IMR-90 (cell line): ENCODE results near the gene CFAP157. TPM values are rescaled to one million over a fixed set of nuclear protein-coding genes. Genes with fewer than 3 reads are reported as not detected.

ENCODE experiments used
- polyA plus RNA-seq, 3 experiments: library from polyadenylated mRNA; depleted of rRNA; stranded (reverse); fragments of >200 nt; gene quantifications; 2 replicates each; pipeline ENCODE4 v1.2.3, GENCODE V29; 2012; ENCODE audit warnings: low replicate concordance in 1 of 3
- total RNA-seq: library from RNA; depleted of rRNA; stranded (reverse); fragments of >200 nt; gene quantifications from 2 replicates; pipeline ENCODE4 v1.2.3, GENCODE V29; 2012; rRNA removed

The CFAP157 gene
- total and polyA plus RNA-seq, 2 of the 4 experiments (the other 2 are of a cell fraction) = not detected

Other genes starting within 250 kb of the CFAP157 start
- gene STXBP1, start 94.7 kb upstream of the CFAP157 start, total RNA-seq = 15.8 and 18.9 TPM in 2 replicates
- gene STXBP1, start 94.7 kb upstream of the CFAP157 start, polyA plus RNA-seq (2012; rRNA removed) = 21.7 and 22.6 TPM in 2 replicates
- 5.4 and 8.3 TPM in 2 replicates for gene PTRH1, start 8.7 kb downstream of the CFAP157 start, total RNA-seq
- gene PTRH1, start 8.7 kb downstream of the CFAP157 start, polyA plus RNA-seq (2012; rRNA removed) = 14.8 and 16.3 TPM in 2 replicates
- not detected in 2 replicates for gene TTC16, start 9.1 kb downstream of the CFAP157 start, total RNA-seq
- 0.02 and 0.03 TPM in 2 replicates for gene TTC16, start 9.1 kb downstream of the CFAP157 start, polyA plus RNA-seq (2012; rRNA removed)
- gene TOR2A, start 28.3 kb downstream of the CFAP157 start, total RNA-seq = 0.90 and 1.1 TPM in 2 replicates
- 12.5 and 12.9 TPM in 2 replicates for gene TOR2A, start 28.3 kb downstream of the CFAP157 start, polyA plus RNA-seq (2012; rRNA removed)
- under 0.01 and 0.28 TPM in 2 replicates for gene SH2D3C, start 71.7 kb downstream of the CFAP157 start, total RNA-seq
- gene SH2D3C, start 71.7 kb downstream of the CFAP157 start, polyA plus RNA-seq (2012; rRNA removed) = 0.22 and 0.24 TPM in 2 replicates
- 28.9 and 30.3 TPM in 2 replicates for gene CDK9, start 79.0 kb downstream of the CFAP157 start, total RNA-seq
- gene CDK9, start 79.0 kb downstream of the CFAP157 start, polyA plus RNA-seq (2012; rRNA removed) = 49.9 and 52.1 TPM in 2 replicates
- gene FPGS, start 95.9 kb downstream of the CFAP157 start, total RNA-seq = 43.9 and 45.5 TPM in 2 replicates
- gene FPGS, start 95.9 kb downstream of the CFAP157 start, polyA plus RNA-seq (2012; rRNA removed) = 71.5 and 75.7 TPM in 2 replicates
- 3.6 and 4.2 TPM in 2 replicates for gene ENG, start 147.7 kb downstream of the CFAP157 start, total RNA-seq
- gene ENG, start 147.7 kb downstream of the CFAP157 start, polyA plus RNA-seq (2012; rRNA removed) = 73.9 and 83.3 TPM in 2 replicates
- gene AK1, start 170.7 kb downstream of the CFAP157 start, total RNA-seq = 44.8 and 51.4 TPM in 2 replicates
- 119 and 126 TPM in 2 replicates for gene AK1, start 170.7 kb downstream of the CFAP157 start, polyA plus RNA-seq (2012; rRNA removed)
- 35.3 and 35.7 TPM in 2 replicates for gene ST6GALNAC6, start 192.6 kb downstream of the CFAP157 start, total RNA-seq
- 47.6 and 48.6 TPM in 2 replicates for gene ST6GALNAC6, start 192.6 kb downstream of the CFAP157 start, polyA plus RNA-seq (2012; rRNA removed)
- gene ST6GALNAC4, start 210.1 kb downstream of the CFAP157 start, total RNA-seq = 11.9 and 12.5 TPM in 2 replicates
- 32.9 and 42.2 TPM in 2 replicates for gene ST6GALNAC4, start 210.1 kb downstream of the CFAP157 start, polyA plus RNA-seq (2012; rRNA removed)
- gene PIP5KL1, start 223.8 kb downstream of the CFAP157 start, total RNA-seq = 0.28 and 0.36 TPM in 2 replicates
- 2.7 and 3.6 TPM in 2 replicates for gene PIP5KL1, start 223.8 kb downstream of the CFAP157 start, polyA plus RNA-seq (2012; rRNA removed)
- 10.8 TPM in 2 replicates for gene DPM2, start 230.9 kb downstream of the CFAP157 start, total RNA-seq
- gene DPM2, start 230.9 kb downstream of the CFAP157 start, polyA plus RNA-seq (2012; rRNA removed) = 60.6 and 60.9 TPM in 2 replicates